HG03135 (cell line): ENCODE results near the gene CST1.
"Not testable (repeated sequence)": the region's sequence is repeated elsewhere in the genome, so short reads cannot be mapped to it uniquely, and the experiment has no call there.

Experiments used
- ATAC-seq: cut with Tn5 transposase; IDR thresholded peaks from one replicate; pipeline ENCODE4 v1.9.1; 2021; ENCODE audit warnings: mild to moderate bottlenecking, moderate library complexity; ENCODE audit not compliant: unreplicated experiment

CST1 gene

DNA sequence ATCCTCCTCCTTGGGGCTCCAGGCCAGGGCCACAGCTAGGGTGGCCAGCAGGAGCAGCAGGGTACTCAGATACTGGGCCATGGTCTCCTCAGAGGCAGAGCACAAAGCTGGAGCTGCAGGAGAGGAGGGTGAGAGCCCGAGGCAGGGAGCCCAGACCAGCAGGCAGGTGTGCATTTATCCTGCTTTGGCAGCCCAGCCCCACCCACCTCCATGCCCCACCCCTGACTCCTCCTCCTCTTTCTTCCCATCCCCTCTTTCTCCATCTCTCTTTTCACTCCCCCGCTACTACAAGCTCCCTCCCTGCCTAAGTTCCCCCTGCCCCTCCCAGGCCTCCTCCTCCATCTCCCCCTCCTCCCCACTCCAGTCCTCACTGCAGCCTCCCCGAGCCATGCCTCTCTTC lies at the start of gene CST1:
Gene CST1, minus strand, starts transcription at position 150 of the 400 bp plus-strand sequence. Its CDS starts 69 bp downstream, at position 81.
- ATAC-seq: not testable (repeated sequence)

DNA sequence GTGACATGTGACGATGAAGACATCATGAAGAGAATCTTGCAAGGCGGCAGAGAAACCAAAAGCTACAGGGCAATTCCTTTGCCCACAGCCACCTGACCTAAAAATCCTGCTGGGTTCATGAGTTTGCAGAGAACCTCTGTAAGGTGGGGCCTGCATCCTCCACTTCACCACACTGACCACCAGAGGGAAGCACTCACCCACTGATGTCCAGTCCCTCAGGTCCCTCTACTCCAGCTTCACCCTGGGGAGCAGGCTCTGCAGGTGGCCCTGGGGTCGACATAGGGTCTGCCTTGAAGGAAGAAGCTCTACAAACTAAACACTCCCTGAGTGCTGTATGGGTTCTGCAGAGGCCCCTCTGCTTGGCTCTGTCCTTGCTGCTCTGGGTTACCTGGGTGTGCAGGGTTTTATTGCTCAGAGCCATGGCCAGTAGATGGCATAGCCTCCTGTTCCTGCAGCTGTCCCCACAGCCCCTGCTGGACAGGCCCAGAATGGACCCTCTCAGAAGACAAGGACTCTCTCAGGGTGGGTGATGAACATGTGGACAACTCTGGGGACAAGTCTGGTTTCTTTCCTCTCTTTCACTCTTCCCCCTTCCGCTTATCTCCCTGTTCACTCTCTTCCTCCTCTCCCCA lies 48.6 kb upstream of the CST1 start:
- ATAC-seq: not testable (repeated sequence)

DNA sequence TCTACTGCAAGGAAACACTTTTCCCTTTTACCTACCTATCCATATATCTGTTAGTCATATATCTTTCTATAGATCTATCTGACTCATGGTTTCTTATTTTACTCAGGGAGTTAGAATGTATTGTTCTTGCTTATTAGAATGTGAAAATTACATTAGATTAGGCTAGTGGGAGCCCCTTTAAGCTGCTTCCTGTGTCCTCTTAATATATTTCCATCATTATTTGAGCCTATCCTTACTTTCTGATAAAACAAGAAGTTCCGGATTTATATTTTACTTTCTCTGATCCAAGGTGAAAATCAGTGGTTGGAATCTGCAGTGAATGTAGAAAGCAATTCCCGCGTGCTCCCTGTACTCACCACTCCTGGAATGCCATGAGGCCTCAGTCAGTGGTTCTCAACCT lies 44.8 kb upstream of the CST1 start:
- ATAC-seq: no peak

- ATAC-seq: no peak
These were observed 44.1 kb upstream of the CST1 start for GRCh38 chr20:23794841-23795240.

- no peak for ATAC-seq
These were observed 43.3 kb upstream of the CST1 start for GRCh38 chr20:23794065-23794464.

GRCh38 chr20:23783447-23783846 lies 32.7 kb upstream of the CST1 start:
- ATAC-seq: no peak

GRCh38 chr20:23782366-23782983 lies 31.7 kb upstream of the CST1 start:
- no peak for ATAC-seq

DNA sequence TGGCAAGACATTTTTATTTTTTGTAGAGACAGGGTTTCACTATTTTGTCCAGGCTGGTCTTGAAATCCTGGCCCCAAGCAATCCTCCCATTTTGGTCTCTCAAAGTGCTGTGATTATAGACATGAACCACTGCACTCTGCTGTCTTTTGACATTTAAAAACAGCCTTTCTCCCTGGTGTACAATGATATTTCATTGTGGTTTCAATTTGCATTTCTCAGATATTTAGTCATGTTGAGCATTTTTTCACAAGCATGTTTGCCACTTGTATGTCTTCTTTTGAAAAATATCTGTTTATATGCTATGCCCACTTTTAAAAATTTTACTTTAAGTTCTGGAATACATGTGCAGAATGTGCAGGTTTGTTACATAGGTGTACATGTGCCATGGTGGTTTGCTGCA lies 27.9 kb upstream of the CST1 start:
- not testable (repeated sequence) for ATAC-seq

- not testable (repeated sequence) for ATAC-seq
These were observed 26.6 kb upstream of the CST1 start for GRCh38 chr20:23777380-23777779.

DNA sequence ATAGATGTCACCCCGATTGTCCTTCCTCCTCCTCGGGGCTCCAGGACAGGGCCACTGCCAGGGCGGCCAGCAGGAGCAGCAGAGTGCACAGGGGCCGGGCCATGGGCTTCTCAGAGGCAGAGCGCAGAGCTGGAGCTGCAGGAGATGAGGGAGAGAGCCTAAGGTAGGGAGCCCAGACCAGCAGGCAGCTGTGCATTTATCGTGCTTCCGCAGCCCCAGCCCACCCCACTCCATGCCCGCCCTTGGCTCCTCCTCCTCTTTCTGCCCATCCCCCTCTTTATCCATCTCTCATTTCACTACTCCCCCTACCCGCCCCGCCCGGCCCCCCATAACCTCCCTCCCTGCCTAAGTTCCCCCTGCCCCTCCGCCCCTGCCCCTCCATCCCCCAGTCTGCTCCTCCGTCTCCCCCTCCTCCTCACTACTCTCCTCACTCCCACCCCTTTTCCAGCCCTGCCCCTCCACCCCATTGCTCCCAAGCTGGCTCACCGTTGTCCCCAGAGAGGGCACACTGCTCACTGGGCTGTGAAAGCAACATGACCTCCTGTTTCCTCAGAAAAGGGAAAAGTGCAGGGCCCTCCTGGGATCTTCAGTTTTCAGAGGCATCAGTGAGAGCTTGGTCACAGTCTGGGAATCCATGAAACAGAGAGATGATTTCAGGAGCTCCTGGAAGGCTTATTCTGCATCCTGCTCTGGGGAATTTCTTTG lies 25.5 kb upstream of the CST1 start:
- ATAC-seq: no peak

- no peak for ATAC-seq
These were observed 23.3 kb upstream of the CST1 start for GRCh38 chr20:23774081-23774480.

DNA sequence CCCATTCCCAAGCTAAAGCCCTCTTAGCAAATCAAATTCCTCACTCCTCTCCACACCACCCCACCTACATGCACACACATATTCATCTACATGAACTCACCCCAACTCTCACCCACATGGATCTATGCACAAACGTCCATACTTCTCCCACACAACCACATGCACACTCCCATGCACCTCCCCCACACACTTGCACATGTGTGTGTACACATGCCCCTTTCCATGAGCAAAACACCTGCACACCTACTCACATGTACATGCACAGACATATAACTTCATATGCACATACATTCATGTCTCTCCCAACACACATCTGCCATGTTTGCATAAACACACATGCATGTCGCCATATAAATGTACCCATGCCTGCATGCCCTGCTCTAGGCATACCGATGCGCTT lies 22.8 kb upstream of the CST1 start:
- no peak for ATAC-seq

GRCh38 chr20:23773127-23773526 lies 22.4 kb upstream of the CST1 start:
- ATAC-seq: no peak

DNA sequence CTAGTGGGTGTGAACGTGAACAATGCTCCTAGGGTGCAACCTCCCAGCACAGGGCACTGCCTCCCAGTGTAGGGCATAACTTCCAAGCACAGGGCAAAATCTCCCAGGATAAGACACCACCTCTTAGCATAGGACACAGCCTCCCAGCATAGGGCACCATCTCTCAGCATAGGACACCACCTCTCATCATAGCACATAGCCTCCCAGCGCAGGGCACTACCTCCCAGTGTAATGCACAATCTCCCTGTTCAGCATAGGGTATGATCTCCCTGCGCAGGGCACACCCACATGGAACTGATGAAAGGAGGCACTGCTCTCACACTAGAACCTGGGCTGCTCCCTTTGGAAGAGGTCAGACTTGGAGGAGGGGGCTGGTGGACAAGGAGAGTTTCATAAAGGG lies 21.3 kb upstream of the CST1 start:
- no peak for ATAC-seq

DNA sequence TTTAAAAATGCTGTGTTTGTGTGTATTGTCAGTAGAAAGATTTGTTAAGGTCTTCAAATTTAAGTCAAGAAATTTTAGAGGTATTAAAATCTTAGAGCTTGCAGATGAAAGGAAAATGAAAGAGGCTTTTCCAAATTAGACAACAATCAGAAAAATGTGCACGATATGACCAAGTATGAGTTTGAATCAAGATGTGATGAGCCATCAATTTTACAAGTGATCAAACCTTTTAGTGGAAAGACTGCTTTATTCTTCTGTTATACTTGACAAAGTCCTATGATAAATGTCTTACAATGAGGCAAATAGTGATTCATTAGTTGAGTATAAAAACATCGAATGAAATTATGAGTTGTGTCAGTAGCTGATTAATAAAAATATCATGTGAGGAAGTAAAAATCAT lies 19.6 kb upstream of the CST1 start:
- ATAC-seq: no peak

GRCh38 chr20:23768520-23768919 lies 17.8 kb upstream of the CST1 start:
- not testable (repeated sequence) for ATAC-seq

DNA sequence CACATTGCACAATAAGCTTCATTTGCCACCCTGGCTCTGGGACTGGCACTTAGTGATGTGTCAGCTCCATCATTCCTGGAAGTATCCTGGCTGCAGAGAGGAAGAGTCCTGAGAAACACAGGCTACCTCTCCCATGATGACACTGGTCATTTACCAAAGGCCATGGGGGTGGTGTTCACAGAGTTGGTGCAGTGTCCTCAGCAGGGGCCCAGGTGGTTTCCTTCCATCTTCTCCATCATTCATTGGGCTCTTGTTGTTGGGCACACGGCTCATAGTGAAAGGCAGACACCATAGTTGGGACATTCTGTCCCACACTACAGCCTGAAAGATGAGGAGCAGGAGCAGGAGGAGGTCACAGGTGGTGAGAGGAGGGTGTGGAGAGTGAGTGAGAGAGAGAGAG lies 15.8 kb upstream of the CST1 start:
- no peak for ATAC-seq

- ATAC-seq: no peak
These were observed 14.8 kb upstream of the CST1 start for GRCh38 chr20:23765578-23765977.

GRCh38 chr20:23764630-23765029 lies 13.9 kb upstream of the CST1 start:
- ATAC-seq: not testable (repeated sequence)

- ATAC-seq: no peak
These were observed 12.6 kb upstream of the CST1 start for GRCh38 chr20:23763345-23763744.

DNA sequence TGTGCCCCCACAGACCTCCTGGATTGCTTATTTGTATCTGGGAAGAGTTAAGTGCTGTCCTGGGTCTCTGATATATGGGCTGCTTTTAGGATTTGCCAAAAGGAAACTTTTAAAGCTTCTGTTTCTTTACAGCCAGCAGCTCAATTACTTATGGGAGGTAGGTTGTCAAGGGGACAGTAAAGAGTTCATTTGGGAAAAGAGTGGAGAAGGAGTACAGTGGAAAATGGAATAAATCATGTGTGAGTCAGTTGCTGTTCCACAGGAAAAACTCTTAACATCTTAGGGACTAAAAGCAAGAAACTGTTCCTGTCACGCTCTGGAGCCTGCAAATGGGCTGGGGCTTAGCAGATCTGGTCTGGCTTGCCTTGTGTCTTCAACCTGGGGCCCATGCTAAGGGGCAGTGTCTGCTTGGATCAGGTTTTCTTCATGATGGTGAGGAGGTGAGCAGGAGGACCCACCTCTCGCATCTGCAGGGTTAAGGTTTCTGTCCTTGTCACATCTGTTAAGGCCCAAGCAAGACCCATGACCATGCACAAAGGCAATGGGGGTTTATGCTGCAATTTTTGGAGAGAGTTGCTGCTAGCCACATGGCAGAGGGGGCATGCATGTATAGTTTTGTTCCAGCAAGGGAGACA lies 8.7 kb upstream of the CST1 start:
- no peak for ATAC-seq

- not testable (repeated sequence) for ATAC-seq
These were observed 6.1 kb upstream of the CST1 start for GRCh38 chr20:23756792-23757191.
